H1 (cell line): ENCODE results near the gene CENPP.
"Not testable (repeated sequence)": the region's sequence is repeated elsewhere in the genome, so short reads cannot be mapped to it uniquely, and the experiment has no call there.

ENCODE experiments used
- CREB1 ChIP-seq: IDR thresholded peaks from 2 replicates; pipeline ENCODE4 v1.6.1; 2012; ENCODE audit warnings: inconsistent platforms
- EP300 ChIP-seq, 2 experiments: IDR thresholded peaks; 1 replicate in 1 of 2; 2 replicates in 1 of 2; pipeline ENCODE4 v1.6.1; 2011 to 2012; ENCODE audit warnings: low read depth in 2 of 2, low read length in 2 of 2, mild to moderate bottlenecking in 2 of 2, borderline replicate concordance in 1 of 2, inconsistent platforms in 1 of 2, moderate library complexity in 1 of 2
- POLR2A ChIP-seq, 2 experiments: IDR thresholded peaks; 1 replicate in 1 of 2; 2 replicates in 1 of 2; pipeline ENCODE4 v1.6.1; 2011; ENCODE audit warnings: low read depth in 2 of 2, low read length in 2 of 2, mild to moderate bottlenecking in 2 of 2; ENCODE audit errors: control extremely low read depth in 1 of 2
- SP1 ChIP-seq: IDR thresholded peaks from 2 replicates; pipeline ENCODE4 v1.6.1; 2011; ENCODE audit warnings: low read depth, low read length
- YY1 ChIP-seq: IDR thresholded peaks from 2 replicates; pipeline ENCODE4 v1.6.1; 2011; ENCODE audit warnings: low read depth, mild to moderate bottlenecking, low read length
- TF ChIP-seq, protein P1 (sequence below), 3 experiments: IDR thresholded peaks; 1 replicate in 2 of 3; 2 replicates in 1 of 3; pipeline versions ENCODE4 v1.5.1 to v1.6.1; 2011; ENCODE audit warnings: low read length in 3 of 3, mild to moderate bottlenecking in 3 of 3, inconsistent platforms in 2 of 3, low read depth in 1 of 3, moderate library complexity in 1 of 3; ENCODE audit not compliant: insufficient read depth in 1 of 3; ENCODE audit errors: control extremely low read depth in 1 of 3

DNA sequence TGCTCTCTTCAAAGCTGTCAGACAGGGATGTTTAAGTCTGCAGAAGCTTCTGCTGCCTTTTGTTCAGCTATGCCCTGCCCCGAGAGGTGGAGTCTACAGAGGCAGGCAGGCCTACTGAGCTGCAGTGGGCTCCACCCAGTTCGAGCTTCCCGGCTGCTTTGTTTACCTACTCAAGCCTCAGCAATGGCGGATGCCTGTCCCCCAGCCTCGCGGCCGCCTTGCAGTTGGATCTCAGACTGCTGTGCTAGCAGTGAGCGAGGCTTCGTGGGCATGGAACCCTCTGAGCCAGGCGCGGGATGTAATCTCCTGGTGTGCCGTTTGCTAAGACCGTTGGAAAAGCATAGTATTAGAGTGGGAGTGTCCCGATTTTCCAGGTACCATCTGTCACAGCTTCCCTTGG, 247.9 kb downstream of the CENPP start:
- not testable (repeated sequence) for TF ChIP-seq YY1; EP300 (IDR thresholded peaks at IDR 0.05; ENCODE audit: borderline replicate concordance in 1 of 2, low read depth in 2 of 2, low read length in 2 of 2); CREB1; POLR2A (IDR thresholded peaks at IDR 0.05; ENCODE audit: control extremely low read depth in 1 of 2, low read depth in 2 of 2, low read length in 2 of 2); SP1
- TF ChIP-seq, protein P1, sequence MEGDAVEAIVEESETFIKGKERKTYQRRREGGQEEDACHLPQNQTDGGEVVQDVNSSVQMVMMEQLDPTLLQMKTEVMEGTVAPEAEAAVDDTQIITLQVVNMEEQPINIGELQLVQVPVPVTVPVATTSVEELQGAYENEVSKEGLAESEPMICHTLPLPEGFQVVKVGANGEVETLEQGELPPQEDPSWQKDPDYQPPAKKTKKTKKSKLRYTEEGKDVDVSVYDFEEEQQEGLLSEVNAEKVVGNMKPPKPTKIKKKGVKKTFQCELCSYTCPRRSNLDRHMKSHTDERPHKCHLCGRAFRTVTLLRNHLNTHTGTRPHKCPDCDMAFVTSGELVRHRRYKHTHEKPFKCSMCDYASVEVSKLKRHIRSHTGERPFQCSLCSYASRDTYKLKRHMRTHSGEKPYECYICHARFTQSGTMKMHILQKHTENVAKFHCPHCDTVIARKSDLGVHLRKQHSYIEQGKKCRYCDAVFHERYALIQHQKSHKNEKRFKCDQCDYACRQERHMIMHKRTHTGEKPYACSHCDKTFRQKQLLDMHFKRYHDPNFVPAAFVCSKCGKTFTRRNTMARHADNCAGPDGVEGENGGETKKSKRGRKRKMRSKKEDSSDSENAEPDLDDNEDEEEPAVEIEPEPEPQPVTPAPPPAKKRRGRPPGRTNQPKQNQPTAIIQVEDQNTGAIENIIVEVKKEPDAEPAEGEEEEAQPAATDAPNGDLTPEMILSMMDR (IDR thresholded peaks at IDR 0.05; ENCODE audit: control extremely low read depth in 1 of 3, insufficient read depth in 1 of 3, low read depth in 1 of 3, low read length in 3 of 3), result not testable (repeated sequence)
